Middle frontal gyrus (tissue), 1 donor: ENCODE results near the gene GRM7.

ENCODE experiments used
- DNase-seq: peaks from one replicate; pipeline ENCODE4 v3.0.0-alpha.2; 2015; ENCODE audit warnings: low spot score; ENCODE audit errors: extremely low spot score

Gene GRM7

GRCh38 chr3:7293286-7293685 lies 432.4 kb downstream of the GRM7 start:
- DNase-seq = no peak

GRCh38 chr3:7305561-7305960 lies 444.6 kb downstream of the GRM7 start:
- DNase-seq = no peak

GRCh38 chr3:7306901-7307300 lies 446.0 kb downstream of the GRM7 start:
- no peak for DNase-seq

GRCh38 chr3:7307410-7307809 lies 446.5 kb downstream of the GRM7 start:
- DNase-seq = no peak

- no peak for DNase-seq
These were observed 448.8 kb downstream of the GRM7 start for GRCh38 chr3:7309641-7310102.

GRCh38 chr3:7315037-7315436 lies 454.1 kb downstream of the GRM7 start:
- no peak for DNase-seq

GRCh38 chr3:7322957-7323669 lies 462.2 kb downstream of the GRM7 start:
- no peak for DNase-seq

GRCh38 chr3:7328339-7328738 lies 467.4 kb downstream of the GRM7 start:
- DNase-seq = no peak

GRCh38 chr3:7332696-7333095 lies 471.8 kb downstream of the GRM7 start:
- DNase-seq = no peak

- no peak for DNase-seq
These were observed 472.2 kb downstream of the GRM7 start for GRCh38 chr3:7333125-7333524.

GRCh38 chr3:7340795-7341194 lies 479.9 kb downstream of the GRM7 start:
- no peak for DNase-seq

GRCh38 chr3:7346364-7346763 lies 485.4 kb downstream of the GRM7 start:
- no peak for DNase-seq

GRCh38 chr3:7357101-7357500 lies 496.2 kb downstream of the GRM7 start:
- no peak for DNase-seq

GRCh38 chr3:7367968-7368367 lies 507.1 kb downstream of the GRM7 start:
- DNase-seq = no peak

- no peak for DNase-seq
These were observed 507.7 kb downstream of the GRM7 start for GRCh38 chr3:7368597-7368996.

GRCh38 chr3:7371693-7372572 lies 511.0 kb downstream of the GRM7 start:
- no peak for DNase-seq

GRCh38 chr3:7377103-7377502 lies 516.2 kb downstream of the GRM7 start:
- DNase-seq = no peak

- DNase-seq = no peak
These were observed 520.8 kb downstream of the GRM7 start for GRCh38 chr3:7381741-7382140.

GRCh38 chr3:7382293-7383010 lies 521.5 kb downstream of the GRM7 start:
- DNase-seq = no peak

- no peak for DNase-seq
These were observed 524.7 kb downstream of the GRM7 start for GRCh38 chr3:7385635-7386034.

- no peak for DNase-seq
These were observed 527.1 kb downstream of the GRM7 start for GRCh38 chr3:7388026-7388425.

- DNase-seq = no peak
These were observed 531.3 kb downstream of the GRM7 start for GRCh38 chr3:7392206-7392605.
